ENCODE data around the gene VENTX.

The VENTX gene

DNA sequence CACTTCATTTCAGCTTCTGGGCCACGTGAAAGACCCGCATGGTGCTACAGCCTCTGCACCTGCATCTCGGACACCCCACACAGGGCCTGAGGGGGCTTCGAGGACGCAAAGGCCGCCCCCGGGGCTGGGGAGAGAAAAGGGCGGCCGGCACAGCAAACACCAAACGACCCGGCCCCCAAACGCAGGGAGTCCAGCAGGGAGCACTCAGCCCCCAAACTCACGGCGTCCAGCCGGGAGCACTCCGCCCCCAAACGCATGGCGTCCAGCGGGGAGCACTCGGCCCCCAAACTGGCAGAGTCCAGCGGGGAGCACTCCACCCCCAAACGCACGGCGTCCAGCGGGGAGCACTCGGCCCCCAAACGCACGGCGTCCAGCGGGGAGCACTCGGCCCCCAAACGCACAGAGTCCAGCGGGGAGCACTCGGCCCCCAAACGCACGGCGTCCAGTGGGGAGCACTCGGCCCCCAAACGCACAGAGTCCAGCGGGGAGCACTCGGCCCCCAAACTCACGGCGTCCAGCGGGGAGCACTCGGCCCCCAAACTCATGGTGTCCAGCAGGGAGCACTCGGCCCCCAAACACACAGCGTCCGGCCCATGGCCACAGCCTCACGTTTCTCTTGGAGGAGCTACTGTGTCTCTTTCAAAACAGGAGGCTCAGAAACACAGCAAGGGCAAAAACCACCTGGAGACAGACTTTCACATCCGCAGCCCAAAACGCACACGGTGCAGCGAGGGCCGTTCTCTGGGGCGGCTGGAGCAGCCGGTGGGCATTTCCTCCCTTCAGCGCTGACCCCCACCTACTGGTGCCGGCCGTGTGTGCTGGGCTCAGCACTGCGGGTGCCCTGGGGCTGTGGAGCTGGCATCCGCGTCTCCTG, 34.6 kb upstream of the VENTX start:
- no peak for DNase-seq

GRCh38 chr10:133203652-133204195, 33.9 kb upstream of the VENTX start:
- DNase-seq, result no peak

GRCh38 chr10:133204226-133205015, 33.2 kb upstream of the VENTX start:
- DNase-seq, result no peak

GRCh38 chr10:133205146-133205545, 32.5 kb upstream of the VENTX start:
- no peak for DNase-seq

DNA sequence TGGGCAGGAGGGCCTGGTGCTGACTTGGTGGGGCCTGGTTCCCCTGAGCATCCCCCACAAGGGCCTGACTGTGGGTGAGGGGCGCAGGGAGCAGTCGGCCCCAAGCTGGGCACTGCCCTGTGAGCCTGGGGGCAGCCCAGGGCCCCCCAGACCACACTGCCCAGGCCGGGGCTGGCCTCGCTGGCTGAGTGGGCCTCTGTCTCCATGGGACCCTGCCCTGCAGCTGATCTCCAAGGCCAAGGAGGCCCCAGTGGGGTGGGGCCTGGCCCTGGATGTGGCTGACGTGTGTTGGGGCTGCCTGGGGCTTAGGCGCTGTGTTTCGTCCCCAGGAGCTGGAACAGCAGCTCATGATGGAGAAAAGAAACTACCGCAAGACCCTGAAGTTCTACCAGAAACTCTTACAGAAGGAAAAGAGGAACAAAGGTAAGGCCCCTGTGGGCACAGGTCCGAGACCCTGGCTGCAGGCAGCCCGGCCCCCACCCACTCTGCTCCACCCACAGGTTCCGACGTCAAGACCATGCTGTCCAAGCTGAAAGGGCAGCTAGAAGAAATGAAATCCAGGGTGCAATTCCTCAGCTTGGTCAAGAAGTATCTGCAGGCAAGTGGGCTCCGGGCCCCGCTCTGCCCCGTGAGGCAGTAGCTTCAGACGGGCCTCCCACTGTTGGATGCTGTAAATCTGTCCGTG, 31.2 kb upstream of the VENTX start:
- no peak for DNase-seq

GRCh38 chr10:133207041-133207600, 30.5 kb upstream of the VENTX start:
- no peak for DNase-seq

- DNase-seq, result no peak
Observed at GRCh38 chr10:133207627-133208026, 30.0 kb upstream of the VENTX start.

DNA sequence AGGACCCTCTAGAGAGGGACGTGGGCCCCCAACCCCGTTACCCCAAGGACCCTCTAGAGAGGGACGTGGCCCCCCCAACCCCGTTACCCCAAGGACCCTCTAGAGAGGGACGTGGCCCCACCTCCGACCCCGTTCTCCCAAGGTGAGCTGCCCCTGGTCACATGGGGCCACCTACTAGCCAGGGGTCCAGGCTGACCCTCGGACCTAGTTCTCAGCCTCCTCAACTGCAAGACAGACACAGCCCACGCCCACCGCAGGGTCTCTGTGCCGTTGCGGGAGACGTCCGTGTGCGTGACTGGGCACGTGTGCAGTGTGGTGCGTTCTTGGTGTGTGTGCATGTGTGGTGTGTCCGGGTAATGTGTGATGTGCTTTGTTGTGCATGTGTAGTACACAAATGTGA, 29.2 kb upstream of the VENTX start:
- no peak for DNase-seq

GRCh38 chr10:133209117-133209516, 28.5 kb upstream of the VENTX start:
- DNase-seq, result no peak

DNA sequence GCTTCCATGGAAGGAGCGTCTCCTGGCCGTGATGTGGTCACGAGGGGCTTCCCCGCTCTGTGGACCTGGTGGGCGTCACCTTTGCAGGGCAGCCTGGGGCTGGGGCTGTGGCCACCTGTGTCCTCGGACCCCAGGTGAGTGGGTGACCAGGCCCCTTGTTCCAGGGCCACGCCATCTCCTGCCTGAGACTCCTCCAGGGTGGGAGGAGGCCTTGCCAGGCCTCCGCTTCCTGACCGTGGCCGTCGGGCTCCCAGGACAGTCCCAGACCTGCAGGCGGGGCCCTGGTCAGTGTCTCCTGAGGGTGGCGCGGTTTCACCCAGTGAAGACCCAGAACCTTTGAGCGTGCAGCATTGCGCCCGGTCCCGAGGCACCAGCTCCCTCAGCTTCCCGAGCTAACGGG, 28.0 kb upstream of the VENTX start:
- DNase-seq, result no peak

DNA sequence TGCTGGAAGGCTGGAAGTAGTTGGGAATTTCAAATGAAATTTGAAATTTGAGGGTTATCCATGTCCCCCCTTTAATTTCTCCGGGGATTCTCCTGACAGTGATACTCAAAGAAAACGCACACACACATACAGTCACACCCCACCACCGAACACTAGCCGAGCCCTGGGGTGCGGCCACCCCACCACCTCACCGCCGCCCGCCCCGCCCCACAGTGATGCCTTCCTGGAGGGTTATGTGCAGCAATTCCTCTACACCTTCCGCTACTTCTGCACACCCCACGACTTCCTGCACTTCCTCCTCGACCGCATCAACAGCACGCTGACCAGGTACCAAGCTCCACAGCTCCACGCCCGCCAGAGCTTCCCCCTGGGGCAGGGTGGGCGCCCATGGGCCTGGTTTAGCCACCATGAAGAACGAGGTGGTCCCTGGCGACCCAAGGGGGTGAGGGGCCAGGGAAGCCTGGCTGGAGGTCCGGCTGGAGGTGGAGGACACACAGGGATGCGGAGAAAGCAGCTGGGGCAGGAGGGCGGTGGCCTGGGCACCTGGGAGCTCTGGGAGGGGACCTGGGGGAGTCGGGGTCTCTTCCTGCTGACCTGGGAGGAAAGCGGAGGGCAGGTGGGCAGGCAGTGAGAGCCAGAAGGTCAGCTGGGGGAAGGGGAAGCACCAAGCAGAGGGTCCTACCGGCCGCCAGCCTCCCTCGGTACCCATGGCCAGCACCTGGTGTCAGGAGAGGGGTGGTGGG, 27.1 kb upstream of the VENTX start:
- no peak for DNase-seq

DNA sequence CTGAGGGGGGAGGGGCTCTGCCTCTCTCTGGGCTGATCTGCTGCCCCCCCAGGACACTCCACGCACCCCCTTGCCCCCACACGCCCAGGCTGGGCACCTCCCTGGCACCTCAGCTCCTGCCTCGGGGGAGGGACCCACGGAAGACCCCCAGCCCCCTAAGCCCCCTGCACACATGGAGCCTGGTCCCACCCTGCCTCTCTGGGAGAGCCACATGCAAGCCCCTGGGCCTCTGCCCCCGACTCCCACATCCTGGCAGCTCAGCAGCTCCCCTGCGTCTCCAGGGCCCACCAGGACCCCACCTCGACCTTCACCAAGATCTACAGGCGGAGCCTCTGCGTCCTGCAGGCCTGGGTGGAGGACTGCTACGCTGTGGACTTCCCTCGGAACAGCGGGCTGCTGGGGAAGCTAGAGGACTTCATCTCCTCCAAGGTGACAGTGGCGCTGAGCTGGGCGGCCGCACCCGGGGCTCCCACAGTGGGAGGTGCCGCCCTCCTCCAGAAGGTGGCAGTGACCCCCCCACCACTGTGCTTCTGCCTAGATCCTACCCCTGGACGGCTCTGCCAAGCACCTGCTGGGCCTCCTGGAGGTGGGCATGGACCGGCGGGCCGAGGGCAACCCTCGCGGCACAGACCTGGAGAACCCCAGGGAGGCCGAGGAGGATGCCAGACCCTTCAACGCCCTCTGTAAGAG, 26.4 kb upstream of the VENTX start:
- no peak for DNase-seq

GRCh38 chr10:133211959-133212852, 25.4 kb upstream of the VENTX start:
- no peak for DNase-seq

GRCh38 chr10:133212853-133213494, 24.7 kb upstream of the VENTX start:
- DNase-seq, result no peak

DNA sequence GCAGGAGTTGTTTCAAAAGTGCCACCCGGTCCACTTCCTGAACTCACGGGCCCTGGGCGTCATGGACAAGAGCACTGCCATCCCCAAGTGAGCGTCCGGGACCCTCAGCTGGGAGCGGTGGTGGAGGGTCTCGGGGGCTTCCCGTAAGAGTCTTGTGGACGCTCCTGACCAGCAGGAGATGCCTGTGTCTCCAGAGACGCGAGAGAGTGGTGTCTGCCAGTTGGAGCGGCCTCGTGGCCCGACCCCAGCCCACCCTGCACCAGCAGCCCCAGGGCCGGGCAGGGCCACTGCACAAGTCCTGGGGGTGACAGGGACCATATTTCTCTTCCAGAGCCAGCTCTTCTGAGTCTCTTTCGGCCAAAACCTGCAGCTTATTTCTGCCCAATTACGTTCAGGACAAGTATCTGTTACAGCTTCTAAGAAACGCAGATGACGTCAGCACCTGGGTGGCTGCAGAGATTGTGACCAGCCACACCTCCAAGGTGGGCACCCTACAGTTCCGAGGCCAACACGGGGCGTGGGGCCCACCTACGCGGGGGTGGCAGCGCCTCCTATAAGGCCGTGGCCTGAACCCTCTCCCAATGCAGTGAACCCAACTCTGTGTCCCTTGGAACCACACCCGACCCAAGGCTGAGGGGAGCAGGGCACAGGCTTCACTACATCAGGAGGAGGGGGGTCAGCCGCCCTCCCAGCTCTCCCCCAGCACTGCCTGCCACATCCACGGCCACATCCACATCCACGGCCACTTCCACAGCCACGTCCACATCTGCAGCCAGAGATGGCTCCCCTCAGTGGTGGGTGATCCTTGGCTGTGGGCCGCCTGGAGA, 23.8 kb upstream of the VENTX start:
- DNase-seq, result no peak

GRCh38 chr10:133214468-133215410, 22.9 kb upstream of the VENTX start:
- DNase-seq, result no peak

GRCh38 chr10:133215586-133215985, 22.1 kb upstream of the VENTX start:
- DNase-seq, result no peak

DNA sequence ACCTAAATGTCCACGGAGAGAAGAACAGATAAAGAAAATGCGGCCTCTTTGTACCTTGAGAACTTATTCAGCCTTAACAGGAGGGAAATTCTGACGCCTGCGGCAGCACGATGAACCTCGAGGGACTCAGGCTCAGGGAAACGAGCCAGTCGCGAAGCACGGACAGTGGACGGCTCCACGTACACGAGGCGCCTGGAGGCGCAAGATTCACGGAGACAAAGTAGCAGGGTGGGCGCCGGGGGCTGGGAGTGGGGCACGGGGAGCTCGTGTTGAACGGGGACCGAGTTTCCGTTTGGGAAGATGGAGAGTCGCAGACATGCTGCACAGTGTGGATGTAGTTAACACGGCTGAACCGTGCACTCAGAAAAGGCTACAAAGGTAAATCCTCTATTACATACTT, 20.9 kb upstream of the VENTX start:
- no peak for DNase-seq

Data from activated T-cell treated with anti-CD3 and anti-CD28 coated beads for 4 hours (primary cell).